H1 (cell line): Measurements from ENCODE around the gene MYO15B. TPM values are rescaled to one million over a fixed set of nuclear protein-coding genes. Genes with fewer than 3 reads are reported as not detected.

Experiments
- CTCF ChIA-PET: fragments of 300-600 bp; sonication (Branson Sonifier 250); formaldehyde crosslinking; loops from one replicate; lab custom pipeline; 2021; ENCODE audit not compliant: partially characterized antibody; lab: Charles Lee
- POLR2A ChIA-PET: fragments of 300-600 bp; sonication (Branson Sonifier 250); formaldehyde crosslinking; loops from one replicate; lab custom pipeline; 2021; ENCODE audit warnings: inconsistent platforms; ENCODE audit not compliant: partially characterized antibody; lab: Charles Lee
- DNase-seq, 2 experiments: peaks; one replicate each; pipeline versions ENCODE4 v3.0.0 to v3.0.0-alpha.2; 2010 to 2022; ENCODE audit warnings: low spot score in 2 of 2, low read depth in 1 of 2, mixed read lengths in 1 of 2
- FAIRE-seq: peaks from 2 replicates; lab custom pipeline; 2011; peaks lifted over from hg19 to GRCh38; lab: Jason Lieb, UNC
- H2AFZ ChIP-seq: 2 replicates; pipeline ENCODE4 v1.8.1; 2012; ENCODE audit warnings: low read length, inconsistent platforms
- H2AK5ac ChIP-seq: 2 replicates; pipeline ENCODE4 v1.6.1; 2013; ENCODE audit warnings: low read depth, low read length
- H2BK120ac ChIP-seq: replicated peaks from 2 replicates; pipeline ENCODE3; 2013; ENCODE audit warnings: low read depth, low read length, inconsistent platforms
- H2BK12ac ChIP-seq: 2 replicates; pipeline ENCODE4 v1.6.1; 2013; ENCODE audit warnings: low read depth, low read length
- H2BK15ac ChIP-seq: 2 replicates; pipeline ENCODE4 v1.6.1; 2013; ENCODE audit warnings: low read length
- H2BK20ac ChIP-seq: 2 replicates; pipeline ENCODE4 v1.6.1; 2013; ENCODE audit warnings: low read length
- H2BK5ac ChIP-seq: 2 replicates; pipeline ENCODE4 v1.6.1; 2013; ENCODE audit warnings: low read depth, low read length
- H3K14ac ChIP-seq: 2 replicates; pipeline ENCODE4 v1.6.1; 2013; ENCODE audit warnings: inconsistent platforms; ENCODE audit not compliant: insufficient read length
- H3K18ac ChIP-seq: 2 replicates; pipeline ENCODE4 v1.6.1; 2013; ENCODE audit warnings: low read length; ENCODE audit errors: extremely low read depth
- H3K23ac ChIP-seq: 2 replicates; pipeline ENCODE4 v1.6.1; 2013; ENCODE audit warnings: inconsistent platforms; ENCODE audit not compliant: insufficient read length
- H3K23me2 ChIP-seq: 2 replicates; pipeline ENCODE4 v1.6.1; 2013; ENCODE audit warnings: low read depth, low read length
- H3K27ac ChIP-seq: 2 replicates; pipeline ENCODE4 v1.6.1; 2011; ENCODE audit warnings: low read depth, low read length, inconsistent platforms
- H3K27me3 ChIP-seq, 4 experiments: replicated peaks in 1 of 4; 1 replicate in 1 of 4; 2 replicates in 3 of 4; pipeline versions ENCODE4 v1.6.1 to v1.8.1; 2011 to 2013; ENCODE audit warnings: low read length in 3 of 4, mild to moderate bottlenecking in 3 of 4, inconsistent platforms in 2 of 4, mixed read lengths in 2 of 4, moderate library complexity in 1 of 4; ENCODE audit not compliant: control insufficient read depth in 3 of 4, insufficient read depth in 3 of 4; ENCODE audit errors: extremely low read depth in 1 of 4
- H3K36me3 ChIP-seq, 4 experiments: 2 replicates each; pipeline versions ENCODE4 v1.6.1 to v1.8.1; 2011 to 2013; ENCODE audit warnings: mild to moderate bottlenecking in 4 of 4, low read length in 3 of 4, moderate library complexity in 2 of 4, control low read depth in 1 of 4, inconsistent platforms in 1 of 4; ENCODE audit not compliant: insufficient read depth in 4 of 4, control insufficient read depth in 2 of 4
- H3K4ac ChIP-seq: replicated peaks from 2 replicates; pipeline ENCODE3; 2013; ENCODE audit warnings: low read length, low read depth, mixed read lengths, inconsistent platforms; ENCODE audit not compliant: insufficient read length
- H3K4me1 ChIP-seq, 4 experiments: replicated peaks in 1 of 4; 1 replicate in 1 of 4; 2 replicates in 3 of 4; pipeline versions ENCODE4 v1.6.1 to v1.8.1; 2011 to 2013; ENCODE audit warnings: low read length in 3 of 4, inconsistent platforms in 2 of 4, mixed read lengths in 1 of 4; ENCODE audit not compliant: insufficient read depth in 4 of 4, control insufficient read depth in 3 of 4
- H3K4me2 ChIP-seq, 2 experiments: 2 replicates each; pipeline versions ENCODE4 v1.6.1 to v1.8.1; 2011 to 2013; ENCODE audit warnings: low read depth in 2 of 2, low read length in 2 of 2, control low read depth in 1 of 2, inconsistent platforms in 1 of 2, mild to moderate bottlenecking in 1 of 2; ENCODE audit not compliant: insufficient read depth in 1 of 2
- H3K4me3 ChIP-seq, 4 experiments: fragments of 200-600, 300-600 bp in 1 of 4; sonication (generic), shearing (Covaris generic), sonication (Bioruptor Twin) in 1 of 4; 2 replicates each; pipeline versions ENCODE4 v1.5.1 to v1.8.1; 2011 to 2016; ENCODE audit warnings: low read length in 4 of 4, low read depth in 3 of 4, control low read depth in 2 of 4, inconsistent platforms in 2 of 4, mild to moderate bottlenecking in 2 of 4, mixed read lengths in 1 of 4, moderate library complexity in 1 of 4; ENCODE audit not compliant: insufficient read depth in 2 of 4; ENCODE audit errors: extremely low read depth in 1 of 4
- H3K56ac ChIP-seq: replicated peaks from 2 replicates; pipeline ENCODE3; 2013; ENCODE audit warnings: low read depth, mild to moderate bottlenecking, mixed read lengths, low read length, inconsistent platforms; ENCODE audit not compliant: insufficient read length
- H3K79me1 ChIP-seq: 2 replicates; pipeline ENCODE4 v1.6.1; 2013; ENCODE audit warnings: low read depth, low read length, control low read depth
- H3K79me2 ChIP-seq, 2 experiments: 2 replicates each; pipeline versions ENCODE4 v1.6.1 to v1.8.1; 2012 to 2013; ENCODE audit warnings: low read length in 2 of 2, mild to moderate bottlenecking in 2 of 2, inconsistent platforms in 1 of 2; ENCODE audit not compliant: insufficient read depth in 2 of 2, control insufficient read depth in 1 of 2
- H3K9ac ChIP-seq, 4 experiments: replicated peaks in 1 of 4; 1 replicate in 1 of 4; 2 replicates in 3 of 4; pipeline versions ENCODE4 v1.6.1 to v1.8.1; 2011 to 2013; ENCODE audit warnings: low read depth in 3 of 4, low read length in 3 of 4, control low read depth in 2 of 4, mild to moderate bottlenecking in 2 of 4, moderate library complexity in 2 of 4, inconsistent platforms in 1 of 4; ENCODE audit errors: extremely low read depth in 1 of 4
- H3K9me3 ChIP-seq, 2 experiments: 2 replicates each; pipeline versions ENCODE4 v1.6.1 to v1.8.1; 2012 to 2013; ENCODE audit warnings: mild to moderate bottlenecking in 2 of 2, moderate library complexity in 2 of 2, control low read depth in 1 of 2, inconsistent platforms in 1 of 2, low read depth in 1 of 2, low read length in 1 of 2, mixed read lengths in 1 of 2; ENCODE audit not compliant: insufficient read depth in 2 of 2
- H4K20me1 ChIP-seq, 2 experiments: replicated peaks in 1 of 2; 2 replicates each; pipeline versions ENCODE3 to v1.8.1; 2011 to 2013; ENCODE audit warnings: inconsistent platforms in 2 of 2, low read length in 2 of 2, mild to moderate bottlenecking in 1 of 2; ENCODE audit not compliant: insufficient read depth in 2 of 2, control insufficient read depth in 1 of 2
- H4K5ac ChIP-seq: 2 replicates; pipeline ENCODE4 v1.6.1; 2013; ENCODE audit warnings: low read length, low read depth, mixed read lengths, inconsistent platforms; ENCODE audit not compliant: insufficient read length
- H4K8ac ChIP-seq: 2 replicates; pipeline ENCODE4 v1.8.0; 2013; ENCODE audit warnings: mild to moderate bottlenecking, moderate library complexity, low read length, inconsistent platforms; ENCODE audit not compliant: insufficient read depth; ENCODE audit errors: extremely low read depth
- H4K91ac ChIP-seq: replicated peaks from 2 replicates; pipeline ENCODE3; 2013; ENCODE audit warnings: low read length, mixed read lengths, inconsistent platforms; ENCODE audit not compliant: insufficient read length
- ATF2 ChIP-seq: IDR thresholded peaks from 2 replicates; pipeline ENCODE4 v1.6.1; 2012; ENCODE audit warnings: low read length, inconsistent platforms
- BACH1 ChIP-seq: IDR thresholded peaks from 2 replicates; pipeline ENCODE4 v1.6.1; 2012; ENCODE audit warnings: low read length, improper control_type of control experiment
- BRCA1 ChIP-seq: IDR thresholded peaks from 2 replicates; pipeline ENCODE4 v1.6.1; 2012; ENCODE audit warnings: low read depth, low read length, improper control_type of control experiment
- CHD1 ChIP-seq: IDR thresholded peaks from 2 replicates; pipeline ENCODE4 v1.6.1; 2012; ENCODE audit warnings: low read depth, low read length, improper control_type of control experiment
- CREB1 ChIP-seq: IDR thresholded peaks from 2 replicates; pipeline ENCODE4 v1.6.1; 2012; ENCODE audit warnings: inconsistent platforms
- CTCF ChIP-seq, 3 experiments: IDR thresholded peaks; 1 replicate in 2 of 3; 2 replicates in 1 of 3; pipeline versions ENCODE4 v1.5.1 to v1.6.1; 2011; ENCODE audit warnings: low read length in 3 of 3, mild to moderate bottlenecking in 3 of 3, inconsistent platforms in 2 of 3, low read depth in 1 of 3, moderate library complexity in 1 of 3; ENCODE audit not compliant: insufficient read depth in 1 of 3; ENCODE audit errors: control extremely low read depth in 1 of 3
- HDAC2 ChIP-seq, 2 experiments: fragments of 300-600 bp in 1 of 2; sonication (generic) in 1 of 2; IDR thresholded peaks; 2 replicates each; pipeline ENCODE4 v1.6.1; 2011 to 2012; ENCODE audit warnings: low read depth in 2 of 2, low read length in 2 of 2, mild to moderate bottlenecking in 2 of 2, moderate library complexity in 2 of 2, borderline replicate concordance in 1 of 2, inconsistent platforms in 1 of 2
- KDM5A ChIP-seq: fragments of 200-600 bp; IDR thresholded peaks from 2 replicates; pipeline ENCODE4 v1.7.1; 2012; ENCODE audit warnings: mild to moderate bottlenecking, low read length, inconsistent platforms, mixed read lengths
- POLR2A ChIP-seq, 2 experiments: IDR thresholded peaks; 1 replicate in 1 of 2; 2 replicates in 1 of 2; pipeline ENCODE4 v1.6.1; 2011; ENCODE audit warnings: low read depth in 2 of 2, low read length in 2 of 2, mild to moderate bottlenecking in 2 of 2; ENCODE audit errors: control extremely low read depth in 1 of 2
- SRF ChIP-seq: IDR thresholded peaks from 2 replicates; pipeline ENCODE4 v1.6.1; 2011; ENCODE audit warnings: mild to moderate bottlenecking, low read depth, low read length, moderate library complexity
- WGBS, 2 experiments: shearing (Covaris generic) in 1 of 2; methylation state at CpG; one replicate each; pipeline versions ENCODE4 v1.1.6 to v1.1.7; 2013 to 2015; ENCODE audit warnings: low lambda C conversion rate in 2 of 2, mixed read lengths in 2 of 2, inconsistent platforms in 1 of 2, low coverage in 1 of 2, missing lambda C conversion rate in 1 of 2; ENCODE audit not compliant: insufficient replicate concordance in 2 of 2, insufficient coverage in 1 of 2, insufficient read length in 1 of 2; ENCODE audit errors: extremely low coverage in 1 of 2, missing lambda C conversion rate in 1 of 2; 5-methylcytosine and 5-hydroxymethylcytosine counted together
- polyA plus RNA-seq, 7 experiments: library from polyadenylated mRNA; depleted of rRNA in 3 of 7; stranded (reverse) in 5 of 7; unstranded in 2 of 7; fragments of >200 nt in 5 of 7; fragments of 200-250 nt in 2 of 7; gene quantifications; 1 replicate in 5 of 7; 2 replicates in 1 of 7; 4 replicates in 1 of 7; pipeline versions ENCODE4 v1.2.1 to v1.2.3, GENCODE V29; 2011 to 2013; ENCODE audit warnings: missing spikeins in 2 of 7, mixed read lengths in 2 of 7
- total RNA-seq: library from RNA; stranded (reverse); fragmentation: NEBNext Ultra II Directional; extraction: Animal tissue kit (Norgen Biotek cat#: 25700); gene quantifications from 2 replicates; pipeline ENCODE4 v1.2.1, GENCODE V29; 2021

MYO15B gene
- total and polyA plus RNA-seq, 2 of the 8 experiments (the other 6 are each of a cell fraction or from before 2014, with no cell fraction given), result 7.1 to 11.2 TPM

DNA sequence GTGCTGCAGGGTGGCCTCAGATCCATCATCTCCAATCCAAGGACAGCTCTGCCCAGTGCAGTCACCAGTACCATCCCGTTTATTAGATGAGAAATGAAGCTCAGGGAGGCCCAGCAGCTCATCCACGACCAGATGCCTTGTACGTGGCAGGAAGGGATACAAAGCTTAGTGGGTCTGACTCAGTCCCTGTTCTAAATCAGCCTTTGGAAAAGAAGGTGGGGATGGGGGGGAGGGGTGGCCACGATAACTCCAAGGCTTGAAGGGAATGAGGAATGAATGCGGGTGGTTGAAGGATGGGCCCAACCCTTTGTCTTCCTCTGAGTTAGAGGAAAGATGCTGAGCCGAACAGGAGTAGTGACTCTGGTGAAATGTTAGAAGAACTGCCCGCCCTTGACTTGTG, 36.3 kb upstream of the MYO15B start:
- no peak overlapping the region for H2BK20ac ChIP-seq
- H2BK120ac ChIP-seq, result no peak overlapping the region
- H3K23me2 ChIP-seq, result peaks cover 1% of the 10 kb centered on the region; the same call in 1 of the 2 replicates
- no peak overlapping the region for H3K4ac ChIP-seq
- no peak overlapping the region for H2BK12ac ChIP-seq
- no peak overlapping the region for H3K18ac ChIP-seq
- no peaks in the 10 kb centered on the region for H3K79me1 ChIP-seq
- no peak overlapping the region for H2AFZ ChIP-seq
- H3K9ac ChIP-seq, result no peak overlapping the region
- peaks cover 10 to 22% (median 13%) of the 10 kb centered on the region in 4 experiments for H3K4me1 ChIP-seq
- no peak overlapping the region for H3K56ac ChIP-seq
- H3K27ac ChIP-seq, result no peak overlapping the region
- DNase-seq (no peak), FAIRE-seq (no peak)
- H3K4me3 ChIP-seq, result no peak overlapping the region
- no peak overlapping the region for H4K8ac ChIP-seq
- peak overlapping the region; percentile 36 to 48; a peak in 3 of 4 replicates for H3K4me2 ChIP-seq
- CTCF ChIA-PET, result interaction anchor here (0.6 to 3.9 kb wide), 8 partner anchors 9 to 50 kb away, joined by 3 to 27 read pairs (median 4); partner anchors contain the start of gene TSEN54
- H2BK5ac ChIP-seq, result no peak overlapping the region
- H3K27me3 ChIP-seq, result no peaks in the 10 kb centered on the region
- no peak overlapping the region for H4K91ac ChIP-seq
- no peak overlapping the region for H3K23ac ChIP-seq
- H3K9me3 ChIP-seq, result no peaks in the 10 kb centered on the region
- no peaks in the 10 kb centered on the region for H4K20me1 ChIP-seq
- no peaks in the 10 kb centered on the region for H3K36me3 ChIP-seq
- 75% methylated on average over 6 of the region's 7 CpGs; no CpG with 5 or more reads in 1 of the 2 experiments for WGBS, 2 experiments
- POLR2A ChIA-PET, result interaction anchor here (1.0 kb wide), 2 partner anchors 16 to 19 kb away, joined by 3 read pairs; no protein-coding TSS in a partner anchor
- no peak overlapping the region for H3K14ac ChIP-seq
- H2BK15ac ChIP-seq, result no peak overlapping the region
- H3K79me2 ChIP-seq, result no peaks in the 10 kb centered on the region
- H2AK5ac ChIP-seq, result no peak overlapping the region
- H4K5ac ChIP-seq, result peak overlapping the region; percentile 21
- no peak for TF ChIP-seq CREB1
- TF ChIP-seq ATF2, result no peak
- no peak for TF ChIP-seq CTCF (IDR thresholded peaks at IDR 0.05; ENCODE audit: control extremely low read depth in 1 of 3, insufficient read depth in 1 of 3, low read depth in 1 of 3, low read length in 3 of 3)
- no peak for TF ChIP-seq POLR2A (IDR thresholded peaks at IDR 0.05; ENCODE audit: control extremely low read depth in 1 of 2, low read depth in 2 of 2, low read length in 2 of 2)
- TF ChIP-seq BRCA1, result no peak
- TF ChIP-seq HDAC2 (IDR thresholded peaks at IDR 0.05; ENCODE audit: borderline replicate concordance in 1 of 2, low read depth in 2 of 2, low read length in 2 of 2), result no peak
- TF ChIP-seq KDM5A, result no peak
- TF ChIP-seq SRF, result no peak
- no peak for TF ChIP-seq CHD1
- TF ChIP-seq BACH1, result no peak
